Keratinocyte (primary cell): Measurements from ENCODE around the gene UBAC2. TPM values are rescaled to one million over a fixed set of nuclear protein-coding genes. Genes with fewer than 3 reads are reported as not detected.

ENCODE experiments used
- DNase-seq: peaks from one replicate; pipeline ENCODE4 v3.0.0-alpha.2; 2011; ENCODE audit warnings: low read depth, missing footprints, low spot score
- FAIRE-seq: peaks from 2 replicates; lab custom pipeline; 2011; peaks lifted over from hg19 to GRCh38; lab: Jason Lieb, UNC
- H2AFZ ChIP-seq: 2 replicates; pipeline ENCODE4 v1.6.0; 2012; ENCODE audit warnings: low read length, control low read depth, inconsistent platforms; ENCODE audit not compliant: control insufficient read depth
- H3K27ac ChIP-seq: 2 replicates; pipeline ENCODE4 v1.5.1; 2011; ENCODE audit warnings: low read length; ENCODE audit not compliant: control insufficient read depth, insufficient read depth
- H3K27me3 ChIP-seq: 3 replicates; pipeline ENCODE4 v1.6.0; 2011; ENCODE audit warnings: low read length; ENCODE audit not compliant: control insufficient read depth, insufficient read depth; ENCODE audit errors: extremely low read depth
- H3K36me3 ChIP-seq, 2 experiments: 2 replicates in 1 of 2; 3 replicates in 1 of 2; pipeline ENCODE4 v1.5.1; 2011; ENCODE audit warnings: low read length in 2 of 2, mild to moderate bottlenecking in 1 of 2; ENCODE audit not compliant: control insufficient read depth in 2 of 2, insufficient read depth in 2 of 2; ENCODE audit errors: extremely low read depth in 1 of 2
- H3K4me1 ChIP-seq: 3 replicates; pipeline ENCODE4 v1.5.1; 2011; ENCODE audit warnings: low read length; ENCODE audit not compliant: control insufficient read depth, insufficient read depth; ENCODE audit errors: extremely low read depth
- H3K4me2 ChIP-seq: 3 replicates; pipeline ENCODE4 v1.6.0; 2011; ENCODE audit warnings: low read depth, low read length; ENCODE audit not compliant: control insufficient read depth, insufficient read depth; ENCODE audit errors: extremely low read depth
- H3K4me3 ChIP-seq, 3 experiments: fragments of 200-600 bp in 1 of 3; sonication (generic) in 1 of 3; 2 replicates in 2 of 3; 3 replicates in 1 of 3; pipeline ENCODE4 v1.5.1; 2011 to 2016; ENCODE audit warnings: low read length in 3 of 3, mild to moderate bottlenecking in 3 of 3, control low read depth in 2 of 3, inconsistent platforms in 1 of 3, low read depth in 1 of 3, mixed read lengths in 1 of 3, mixed run types in 1 of 3, moderate library complexity in 1 of 3; ENCODE audit not compliant: control insufficient read depth in 2 of 3, insufficient read depth in 2 of 3; ENCODE audit errors: extremely low read depth in 1 of 3
- H3K79me2 ChIP-seq: 2 replicates; pipeline ENCODE4 v1.6.0; 2012; ENCODE audit warnings: low read length; ENCODE audit not compliant: control insufficient read depth, insufficient read depth
- H3K9ac ChIP-seq: 3 replicates; pipeline ENCODE4 v1.6.0; 2011; ENCODE audit warnings: low read length; ENCODE audit not compliant: control insufficient read depth, insufficient read depth; ENCODE audit errors: extremely low read depth
- H3K9me1 ChIP-seq: 3 replicates; pipeline ENCODE4 v1.6.0; 2011; ENCODE audit warnings: low read length; ENCODE audit not compliant: control insufficient read depth, insufficient read depth; ENCODE audit errors: extremely low read depth
- H3K9me3 ChIP-seq: 2 replicates; pipeline ENCODE4 v1.5.1; 2012; ENCODE audit warnings: low read depth, low read length; ENCODE audit not compliant: control insufficient read depth
- H4K20me1 ChIP-seq: 3 replicates; pipeline ENCODE4 v1.6.0; 2011; ENCODE audit warnings: low read length; ENCODE audit not compliant: control insufficient read depth, insufficient read depth; ENCODE audit errors: extremely low read depth
- EZH2 ChIP-seq: IDR thresholded peaks from one replicate; pipeline ENCODE4 v1.6.1; 2012; ENCODE audit warnings: inconsistent platforms, mild to moderate bottlenecking, low read length, moderate library complexity
- dilution Hi-C: fragments of 300-500 bp; cut with MboI; formaldehyde crosslinking; loops from one replicate; pipeline ENCODE4 v1.7.0; 2020; ENCODE audit warnings: low sequenced_read_pairs; ENCODE audit not compliant: extremely low pct_ligation_motif_present
- polyA plus RNA-seq, 5 experiments: library from polyadenylated mRNA; depleted of rRNA in 3 of 5; stranded (reverse) in 3 of 5; stranded (forward) in 1 of 5; unstranded in 1 of 5; fragments of >200 nt; gene quantifications; 1 replicate in 1 of 5; 2 replicates in 3 of 5; 3 replicates in 1 of 5; pipeline versions ENCODE4 v1.2.1 to v1.2.3, GENCODE V29; 2011 to 2012; ENCODE audit warnings: missing spikeins in 2 of 5, low read depth in 1 of 5, low replicate concordance in 1 of 5
- TF ChIP-seq, protein P1 (sequence below), 3 experiments: IDR thresholded peaks in 1 of 3; conservative IDR thresholded peaks in 1 of 3; optimal IDR thresholded peaks in 1 of 3; 2 replicates in 2 of 3; 3 replicates in 1 of 3; pipeline versions ENCODE3 to v1.5.1; 2011; ENCODE audit warnings: low read length in 3 of 3, mild to moderate bottlenecking in 3 of 3, moderate library complexity in 2 of 3, control low read depth in 1 of 3, inconsistent platforms in 1 of 3; ENCODE audit not compliant: insufficient read depth in 2 of 3; ENCODE audit errors: extremely low read depth in 1 of 3

Gene UBAC2
- polyA plus RNA-seq, 1 donor (not counting 4 experiments of a cell fraction or from before 2014, with no cell fraction given), result 104 TPM

DNA sequence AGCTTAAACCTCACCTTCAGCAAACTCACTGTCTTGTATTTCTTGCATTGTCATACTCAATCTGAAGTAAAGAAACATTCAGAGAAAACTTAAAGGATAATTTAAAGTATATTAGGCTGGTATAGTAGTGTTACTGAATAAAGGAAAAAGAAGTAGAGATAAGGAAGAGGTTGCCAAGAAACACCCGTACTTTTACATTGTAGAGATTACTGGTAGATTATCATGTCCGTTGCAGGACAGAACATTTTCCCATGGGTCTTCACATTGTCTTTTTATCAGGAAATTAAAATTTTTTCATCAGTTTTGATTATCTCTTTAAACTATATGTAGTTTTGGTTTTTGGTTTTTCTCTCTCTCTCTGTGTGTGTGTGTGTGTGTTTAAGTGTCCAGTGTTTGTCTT lies 126.5 kb downstream of the UBAC2 start:
- no peak for FAIRE-seq
- dilution Hi-C loops, result no loop called here

DNA sequence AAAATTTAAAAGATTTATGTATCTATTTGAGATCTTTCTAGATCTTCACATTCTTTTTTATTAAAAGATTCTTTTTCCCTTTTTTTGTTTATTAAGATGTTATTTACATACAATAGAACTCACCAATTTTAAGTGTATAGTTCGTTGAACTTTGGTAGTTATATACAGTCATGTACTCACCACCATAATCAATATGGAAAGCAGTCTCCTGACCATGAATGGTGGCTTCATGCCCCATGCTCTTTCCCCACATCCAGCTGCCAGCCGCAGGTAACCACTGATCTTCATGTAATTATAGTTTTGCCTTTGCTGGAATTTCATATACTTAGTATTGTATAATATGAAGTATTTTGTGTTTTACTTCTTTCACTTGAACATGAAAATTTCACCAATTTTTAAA lies 127.1 kb downstream of the UBAC2 start:
- dilution Hi-C loops, result no loop called here
- no peak for FAIRE-seq

More for the DNA sequence above, 126.5 kb downstream of the UBAC2 start:
- H3K79me2 ChIP-seq, result no peaks in the 10 kb centered on the region
- no peaks in the 10 kb centered on the region for H3K9me1 ChIP-seq
- no peak overlapping the region for H3K9ac ChIP-seq
- peaks cover 4 to 8% of the 10 kb centered on the region in 2 experiments for H3K36me3 ChIP-seq
- H3K4me1 ChIP-seq, result peaks cover 16% of the 10 kb centered on the region
- H3K4me3 ChIP-seq, result no peak overlapping the region
- H3K4me2 ChIP-seq, result no peak overlapping the region
- H2AFZ ChIP-seq, result no peak overlapping the region
- H3K27ac ChIP-seq, result no peak overlapping the region
- no peak for DNase-seq
- H4K20me1 ChIP-seq, result peaks cover 2% of the 10 kb centered on the region
- no peak for TF ChIP-seq EZH2
- TF ChIP-seq, protein P1, sequence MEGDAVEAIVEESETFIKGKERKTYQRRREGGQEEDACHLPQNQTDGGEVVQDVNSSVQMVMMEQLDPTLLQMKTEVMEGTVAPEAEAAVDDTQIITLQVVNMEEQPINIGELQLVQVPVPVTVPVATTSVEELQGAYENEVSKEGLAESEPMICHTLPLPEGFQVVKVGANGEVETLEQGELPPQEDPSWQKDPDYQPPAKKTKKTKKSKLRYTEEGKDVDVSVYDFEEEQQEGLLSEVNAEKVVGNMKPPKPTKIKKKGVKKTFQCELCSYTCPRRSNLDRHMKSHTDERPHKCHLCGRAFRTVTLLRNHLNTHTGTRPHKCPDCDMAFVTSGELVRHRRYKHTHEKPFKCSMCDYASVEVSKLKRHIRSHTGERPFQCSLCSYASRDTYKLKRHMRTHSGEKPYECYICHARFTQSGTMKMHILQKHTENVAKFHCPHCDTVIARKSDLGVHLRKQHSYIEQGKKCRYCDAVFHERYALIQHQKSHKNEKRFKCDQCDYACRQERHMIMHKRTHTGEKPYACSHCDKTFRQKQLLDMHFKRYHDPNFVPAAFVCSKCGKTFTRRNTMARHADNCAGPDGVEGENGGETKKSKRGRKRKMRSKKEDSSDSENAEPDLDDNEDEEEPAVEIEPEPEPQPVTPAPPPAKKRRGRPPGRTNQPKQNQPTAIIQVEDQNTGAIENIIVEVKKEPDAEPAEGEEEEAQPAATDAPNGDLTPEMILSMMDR (optimal IDR thresholded peaks at IDR 0.05 in 1 of 3, IDR thresholded peaks at IDR 0.05 in 1 of 3, conservative IDR thresholded peaks at IDR 0.05 in 1 of 3; ENCODE audit: extremely low read depth in 1 of 3, insufficient read depth in 2 of 3, low read length in 3 of 3), result no peak
- H3K27me3 ChIP-seq, result no peaks in the 10 kb centered on the region
- H3K9me3 ChIP-seq, result no peaks in the 10 kb centered on the region

More for the DNA sequence above, 127.1 kb downstream of the UBAC2 start:
- Histone ChIP-seq H3K4me1 (peaks cover 10% of the 10 kb centered on the region), H4K20me1 (peaks cover 2% of the 10 kb centered on the region), H3K4me2 (no peak overlapping the region), H3K9me1 (no peaks in the 10 kb centered on the region), H3K27ac (no peak overlapping the region), H3K27me3 (no peaks in the 10 kb centered on the region), H3K9me3 (no peaks in the 10 kb centered on the region), H2AFZ (no peak overlapping the region), H3K4me3 (no peak overlapping the region), H3K9ac (no peak overlapping the region), H3K79me2 (no peaks in the 10 kb centered on the region), H3K36me3 (peaks cover 6 to 12% of the 10 kb centered on the region in 2 experiments)
- DNase-seq, result no peak
- TF ChIP-seq EZH2, result no peak
- TF ChIP-seq, protein P1 (optimal IDR thresholded peaks at IDR 0.05 in 1 of 3, IDR thresholded peaks at IDR 0.05 in 1 of 3, conservative IDR thresholded peaks at IDR 0.05 in 1 of 3; ENCODE audit: extremely low read depth in 1 of 3, insufficient read depth in 2 of 3, low read length in 3 of 3), result no peak
